Mesendoderm (in vitro differentiated cells): ENCODE results near the gene SCAP.

Experiments
- DNase-seq: peaks from one replicate; pipeline ENCODE4 v3.0.0; 2013
- H2AK5ac ChIP-seq: 2 replicates; pipeline ENCODE4 v1.6.1; 2013; ENCODE audit warnings: low read length, inconsistent platforms
- H2BK120ac ChIP-seq: 2 replicates; pipeline ENCODE4 v1.6.1; 2013; ENCODE audit warnings: low read depth, mild to moderate bottlenecking, low read length, moderate library complexity, mixed read lengths
- H2BK15ac ChIP-seq: replicated peaks from 2 replicates; pipeline ENCODE4 v1.6.1; 2013; ENCODE audit warnings: low read depth, mild to moderate bottlenecking, moderate library complexity
- H2BK5ac ChIP-seq: 2 replicates; pipeline ENCODE4 v1.6.1; 2013; ENCODE audit warnings: low read length, inconsistent platforms
- H3K18ac ChIP-seq: 2 replicates; pipeline ENCODE4 v1.6.1; 2013; ENCODE audit warnings: mild to moderate bottlenecking, low read length, mixed read lengths
- H3K23ac ChIP-seq: one replicate; pipeline ENCODE4 v1.6.1; 2013; ENCODE audit warnings: low read length
- H3K27ac ChIP-seq: 2 replicates; pipeline ENCODE4 v1.5.1; 2013; ENCODE audit warnings: low read depth, mild to moderate bottlenecking, inconsistent platforms, low read length, moderate library complexity
- H3K27me3 ChIP-seq: 2 replicates; pipeline ENCODE4 v1.6.1; 2013; ENCODE audit warnings: low read length, control low read depth, mild to moderate bottlenecking, inconsistent platforms; ENCODE audit not compliant: insufficient read depth, poor library complexity
- H3K36me3 ChIP-seq: 2 replicates; pipeline ENCODE4 v1.6.1; 2013; ENCODE audit warnings: low read length, inconsistent platforms; ENCODE audit not compliant: control insufficient read depth, insufficient read depth
- H3K4ac ChIP-seq: one replicate; pipeline ENCODE4 v1.6.1; 2013; ENCODE audit warnings: low read depth, mild to moderate bottlenecking, low read length, moderate library complexity
- H3K4me1 ChIP-seq: 2 replicates; pipeline ENCODE4 v1.6.1; 2013; ENCODE audit warnings: low read depth, low read length, inconsistent platforms; ENCODE audit not compliant: control insufficient read depth
- H3K4me2 ChIP-seq: 2 replicates; pipeline ENCODE4 v1.6.1; 2013; ENCODE audit warnings: low read length
- H3K4me3 ChIP-seq: 2 replicates; pipeline ENCODE4 v1.5.1; 2013; ENCODE audit warnings: mild to moderate bottlenecking, low read length
- H3K56ac ChIP-seq: one replicate; pipeline ENCODE4 v1.6.1; 2013; ENCODE audit warnings: low read length
- H3K79me1 ChIP-seq: 2 replicates; pipeline ENCODE4 v1.6.1; 2013; ENCODE audit warnings: low read length, inconsistent platforms
- H3K79me2 ChIP-seq: 2 replicates; pipeline ENCODE4 v1.6.1; 2013; ENCODE audit warnings: mild to moderate bottlenecking, low read length; ENCODE audit not compliant: control insufficient read depth, insufficient read depth
- H3K9ac ChIP-seq: 2 replicates; pipeline ENCODE4 v1.6.1; 2013; ENCODE audit warnings: low read length, inconsistent platforms
- H4K5ac ChIP-seq: one replicate; pipeline ENCODE4 v1.6.1; 2013; ENCODE audit warnings: low read length
- H4K8ac ChIP-seq: one replicate; pipeline ENCODE4 v1.6.1; 2013; ENCODE audit warnings: low read depth, mild to moderate bottlenecking, control low read depth, low read length, moderate library complexity
- WGBS: extraction: QIAGEN DNeasy Blood & Tissue Kit; methylation state at CpG from one replicate; pipeline ENCODE4 v1.1.7; 2013; ENCODE audit warnings: low lambda C conversion rate, missing lambda C conversion rate; ENCODE audit not compliant: insufficient coverage; ENCODE audit errors: extremely low coverage; 5-methylcytosine and 5-hydroxymethylcytosine counted together

Gene SCAP

GRCh38 chr3:47420044-47420430 lies 55.7 kb downstream of the SCAP start:
- Histone ChIP-seq H3K18ac (no peak overlapping the region), H3K27me3 (no peaks in the 10 kb centered on the region), H3K9ac (no peak overlapping the region), H2BK120ac (no peak overlapping the region), H2BK5ac (no peak overlapping the region), H3K23ac (no peak overlapping the region), H3K36me3 (peaks cover 4% of the 10 kb centered on the region), H3K4ac (no peak overlapping the region), H4K5ac (no peak overlapping the region), H3K4me3 (no peak overlapping the region), H2AK5ac (no peak overlapping the region), H2BK15ac (no peak overlapping the region), H4K8ac (no peak overlapping the region), H3K4me2 (no peak overlapping the region), H3K56ac (no peak overlapping the region), H3K79me2 (no peaks in the 10 kb centered on the region), H3K4me1 (no peaks in the 10 kb centered on the region), H3K27ac (no peak overlapping the region), H3K79me1 (no peaks in the 10 kb centered on the region)
- WGBS, result no CpG with 5 or more reads among the region's 5 CpGs
- DNase-seq, result no peak

GRCh38 chr3:47419083-47420043 lies 56.4 kb downstream of the SCAP start:
- Histone ChIP-seq H3K4me3 (no peak overlapping the region), H3K79me1 (no peaks in the 10 kb centered on the region), H3K27me3 (no peaks in the 10 kb centered on the region), H4K8ac (no peak overlapping the region), H4K5ac (no peak overlapping the region), H2BK5ac (no peak overlapping the region), H3K18ac (no peak overlapping the region), H3K79me2 (no peaks in the 10 kb centered on the region), H3K4me2 (no peak overlapping the region), H3K36me3 (peaks cover 4% of the 10 kb centered on the region), H3K4ac (no peak overlapping the region), H3K27ac (no peak overlapping the region), H2BK15ac (no peak overlapping the region), H3K56ac (no peak overlapping the region), H2BK120ac (no peak overlapping the region), H3K23ac (no peak overlapping the region), H2AK5ac (no peak overlapping the region), H3K9ac (no peak overlapping the region), H3K4me1 (no peaks in the 10 kb centered on the region)
- no peak for DNase-seq
- WGBS, result no CpG with 5 or more reads among the region's 17 CpGs

GRCh38 chr3:47418167-47419082 lies 57.3 kb downstream of the SCAP start:
- Histone ChIP-seq H4K8ac (no peak overlapping the region), H2BK15ac (no peak overlapping the region), H3K23ac (no peak overlapping the region), H3K56ac (no peak overlapping the region), H3K4me3 (no peak overlapping the region), H4K5ac (no peak overlapping the region), H2BK5ac (no peak overlapping the region), H3K4ac (no peak overlapping the region), H3K36me3 (peaks cover 10% of the 10 kb centered on the region), H3K4me2 (no peak overlapping the region), H3K9ac (no peak overlapping the region), H3K4me1 (no peaks in the 10 kb centered on the region), H3K79me1 (no peaks in the 10 kb centered on the region), H3K27ac (no peak overlapping the region), H3K27me3 (no peaks in the 10 kb centered on the region), H3K18ac (no peak overlapping the region), H2BK120ac (no peak overlapping the region), H3K79me2 (no peaks in the 10 kb centered on the region), H2AK5ac (no peak overlapping the region)
- DNase-seq, result peak; percentile 28
- no CpG with 5 or more reads among the region's 53 CpGs for WGBS

DNA sequence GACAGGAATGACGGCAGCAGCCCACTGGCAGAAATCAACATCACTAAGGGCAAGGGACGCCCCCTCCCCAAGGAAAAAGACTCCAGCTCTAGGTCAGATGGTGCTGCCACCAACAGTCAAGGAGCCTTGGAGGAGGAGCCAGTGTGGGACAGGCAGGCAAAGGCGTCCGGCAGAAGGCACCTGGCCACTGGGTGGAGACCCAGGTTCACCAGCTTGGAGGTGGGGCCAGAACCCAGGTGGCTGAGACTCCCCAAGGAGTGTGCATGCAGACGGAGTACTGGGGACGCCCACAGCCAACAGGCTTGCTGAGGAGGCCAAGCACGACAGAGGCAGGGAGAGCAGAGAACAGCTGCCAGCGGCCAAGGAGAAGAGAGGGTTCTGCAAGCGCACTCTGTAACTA lies 59.7 kb downstream of the SCAP start:
- Histone ChIP-seq H2BK120ac (no peak overlapping the region), H3K4me1 (no peaks in the 10 kb centered on the region), H2AK5ac (no peak overlapping the region), H3K9ac (no peak overlapping the region), H3K56ac (no peak overlapping the region), H3K27me3 (no peaks in the 10 kb centered on the region), H4K8ac (no peak overlapping the region), H2BK15ac (no peak overlapping the region), H2BK5ac (no peak overlapping the region), H3K23ac (no peak overlapping the region), H3K4me3 (no peak overlapping the region), H4K5ac (no peak overlapping the region), H3K18ac (no peak overlapping the region), H3K4me2 (no peak overlapping the region), H3K27ac (no peak overlapping the region), H3K79me1 (no peaks in the 10 kb centered on the region), H3K4ac (no peak overlapping the region), H3K79me2 (no peaks in the 10 kb centered on the region), H3K36me3 (peaks cover 16% of the 10 kb centered on the region)
- WGBS, result no CpG with 5 or more reads among the region's 9 CpGs
- peak; percentile 42 for DNase-seq

GRCh38 chr3:47414666-47415587 lies 60.8 kb downstream of the SCAP start:
- Histone ChIP-seq H3K27ac (no peak overlapping the region), H4K8ac (no peak overlapping the region)

More at GRCh38 chr3:47414666-47415587, 60.8 kb downstream of the SCAP start:
- Histone ChIP-seq H3K56ac (no peak overlapping the region), H3K18ac (no peak overlapping the region), H3K4me3 (no peak overlapping the region), H2AK5ac (no peak overlapping the region), H2BK120ac (no peak overlapping the region), H3K9ac (no peak overlapping the region), H3K4me1 (no peaks in the 10 kb centered on the region), H2BK15ac (no peak overlapping the region), H3K4ac (no peak overlapping the region), H3K4me2 (no peak overlapping the region), H4K5ac (no peak overlapping the region), H2BK5ac (no peak overlapping the region), H3K36me3 (peaks cover 16% of the 10 kb centered on the region), H3K27me3 (no peaks in the 10 kb centered on the region), H3K79me1 (no peaks in the 10 kb centered on the region), H3K79me2 (no peaks in the 10 kb centered on the region), H3K23ac (no peak overlapping the region)
- DNase-seq, result no peak
- no CpG with 5 or more reads among the region's 16 CpGs for WGBS
